DOHH2 (cell line): ENCODE results near the gene WWOX.

Source experiments
- EZH2phosphoT487 ChIP-seq: fragments of 200-600 bp; sonication (generic); IDR thresholded peaks from 2 replicates; pipeline ENCODE4 v1.6.1; 2017; ENCODE audit warnings: borderline replicate concordance, mild to moderate bottlenecking, antibody characterized with exemption, low read length, moderate library complexity, mixed read lengths
- TF ChIP-seq, protein P1 (sequence below): fragments of 200-600 bp; sonication (generic); IDR thresholded peaks from one replicate; pipeline ENCODE4 v1.5.1; 2014; ENCODE audit warnings: antibody characterized with exemption, mild to moderate bottlenecking, low read depth, low read length; ENCODE audit not compliant: poor library complexity, severe bottlenecking

DNA sequence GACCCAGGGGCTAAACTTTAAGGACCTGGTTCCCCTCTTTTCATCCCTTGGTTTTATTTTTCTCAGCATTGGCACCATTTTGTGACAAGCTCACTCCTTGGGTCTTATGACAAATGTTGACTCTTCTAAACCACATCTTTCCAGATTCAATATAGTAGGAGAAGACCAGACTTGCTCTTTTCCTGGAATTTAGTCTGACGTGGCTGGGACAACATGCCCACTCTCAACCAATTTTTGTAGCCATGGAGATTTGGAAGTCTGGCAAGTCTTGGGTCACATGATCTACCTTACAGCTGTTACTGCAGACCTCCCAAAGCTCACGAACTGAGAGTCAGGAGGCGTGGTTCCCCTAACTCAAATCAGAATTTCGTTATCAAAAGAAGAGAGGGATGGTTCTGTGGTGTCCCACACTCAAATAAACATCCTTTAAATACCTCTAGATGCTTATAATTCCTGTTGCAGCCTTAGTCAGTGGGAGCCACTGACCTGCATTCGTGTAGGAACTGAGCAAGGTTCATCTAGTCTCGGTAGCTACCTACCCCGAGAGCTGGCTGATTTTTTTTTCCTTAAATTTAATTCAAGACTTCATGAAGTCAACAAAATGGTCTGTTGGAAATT, 817.6 kb downstream of the WWOX start:
- TF ChIP-seq, protein P1, sequence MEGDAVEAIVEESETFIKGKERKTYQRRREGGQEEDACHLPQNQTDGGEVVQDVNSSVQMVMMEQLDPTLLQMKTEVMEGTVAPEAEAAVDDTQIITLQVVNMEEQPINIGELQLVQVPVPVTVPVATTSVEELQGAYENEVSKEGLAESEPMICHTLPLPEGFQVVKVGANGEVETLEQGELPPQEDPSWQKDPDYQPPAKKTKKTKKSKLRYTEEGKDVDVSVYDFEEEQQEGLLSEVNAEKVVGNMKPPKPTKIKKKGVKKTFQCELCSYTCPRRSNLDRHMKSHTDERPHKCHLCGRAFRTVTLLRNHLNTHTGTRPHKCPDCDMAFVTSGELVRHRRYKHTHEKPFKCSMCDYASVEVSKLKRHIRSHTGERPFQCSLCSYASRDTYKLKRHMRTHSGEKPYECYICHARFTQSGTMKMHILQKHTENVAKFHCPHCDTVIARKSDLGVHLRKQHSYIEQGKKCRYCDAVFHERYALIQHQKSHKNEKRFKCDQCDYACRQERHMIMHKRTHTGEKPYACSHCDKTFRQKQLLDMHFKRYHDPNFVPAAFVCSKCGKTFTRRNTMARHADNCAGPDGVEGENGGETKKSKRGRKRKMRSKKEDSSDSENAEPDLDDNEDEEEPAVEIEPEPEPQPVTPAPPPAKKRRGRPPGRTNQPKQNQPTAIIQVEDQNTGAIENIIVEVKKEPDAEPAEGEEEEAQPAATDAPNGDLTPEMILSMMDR, result no peak
- TF ChIP-seq EZH2phosphoT487, result no peak
